ENCODE results near the gene MCMBP.

Gene MCMBP

GRCh38 chr10:119826771-119827170 lies 45.9 kb downstream of the MCMBP start:
- TF ChIP-seq CTCF (IDR thresholded peaks at IDR 0.05; ENCODE audit: low read length) (no peak), EZH2 (IDR thresholded peaks at IDR 0.05; ENCODE audit: borderline replicate concordance, low read length) (no peak)
- Histone ChIP-seq H3K27me3 (ENCODE audit: insufficient read depth, low read length) (no peaks in the 10 kb centered on the region), H3K4me2 (ENCODE audit: low read length) (no peak overlapping the region), H3K9ac (ENCODE audit: low read length) (no peak overlapping the region), H3K79me2 (ENCODE audit: insufficient read depth, low read length) (no peaks in the 10 kb centered on the region), H4K20me1 (ENCODE audit: insufficient read depth, low read length) (no peaks in the 10 kb centered on the region), H2AFZ (ENCODE audit: low read length) (no peak overlapping the region), H3K9me3 (ENCODE audit: low read length) (no peaks in the 10 kb centered on the region), H3K4me1 (ENCODE audit: insufficient read depth, low read length, severe bottlenecking) (no peaks in the 10 kb centered on the region), H3K27ac (ENCODE audit: low read depth, low read length, poor library complexity, severe bottlenecking) (no peak overlapping the region), H3K36me3 (ENCODE audit: insufficient read depth, low read length) (peaks cover 53% of the 10 kb centered on the region), H3K4me3 (ENCODE audit: low read depth, low read length, poor library complexity, severe bottlenecking) (no peak overlapping the region), H3F3A (ENCODE audit: insufficient read depth, low read length) (no peaks in the 10 kb centered on the region), H3K9me2 (ENCODE audit: low read depth, low read length) (no peaks in the 10 kb centered on the region)

- TF ChIP-seq EZH2 (IDR thresholded peaks at IDR 0.05; ENCODE audit: borderline replicate concordance, low read length), result no peak
- TF ChIP-seq CTCF (IDR thresholded peaks at IDR 0.05; ENCODE audit: low read length), result no peak
- Histone ChIP-seq H3K27me3 (ENCODE audit: insufficient read depth, low read length) (no peaks in the 10 kb centered on the region), H3K79me2 (ENCODE audit: insufficient read depth, low read length) (no peaks in the 10 kb centered on the region), H3K4me2 (ENCODE audit: low read length) (no peak overlapping the region), H3K27ac (ENCODE audit: low read depth, low read length, poor library complexity, severe bottlenecking) (no peak overlapping the region), H3K9me2 (ENCODE audit: low read depth, low read length) (no peaks in the 10 kb centered on the region), H4K20me1 (ENCODE audit: insufficient read depth, low read length) (no peaks in the 10 kb centered on the region), H3K4me3 (ENCODE audit: low read depth, low read length, poor library complexity, severe bottlenecking) (no peak overlapping the region), H3F3A (ENCODE audit: insufficient read depth, low read length) (no peaks in the 10 kb centered on the region), H3K9me3 (ENCODE audit: low read length) (no peaks in the 10 kb centered on the region), H3K9ac (ENCODE audit: low read length) (no peak overlapping the region), H3K4me1 (ENCODE audit: insufficient read depth, low read length, severe bottlenecking) (no peaks in the 10 kb centered on the region), H3K36me3 (ENCODE audit: insufficient read depth, low read length) (peaks cover 30% of the 10 kb centered on the region), H2AFZ (ENCODE audit: low read length) (no peak overlapping the region)
Observed at GRCh38 chr10:119824299-119824698, 48.3 kb downstream of the MCMBP start.

- H3K9me2 ChIP-seq (ENCODE audit: low read depth, low read length), result no peaks in the 10 kb centered on the region
- no peaks in the 10 kb centered on the region for H4K20me1 ChIP-seq (ENCODE audit: insufficient read depth, low read length)
- no peaks in the 10 kb centered on the region for H3K27me3 ChIP-seq (ENCODE audit: insufficient read depth, low read length)
- H3K79me2 ChIP-seq (ENCODE audit: insufficient read depth, low read length), result no peaks in the 10 kb centered on the region
- no peak overlapping the region for H2AFZ ChIP-seq (ENCODE audit: low read length)
- H3K36me3 ChIP-seq (ENCODE audit: insufficient read depth, low read length), result no peaks in the 10 kb centered on the region
- H3K9me3 ChIP-seq (ENCODE audit: low read length), result no peaks in the 10 kb centered on the region
- H3K27ac ChIP-seq (ENCODE audit: low read depth, low read length, poor library complexity, severe bottlenecking), result no peak overlapping the region
- no peak overlapping the region for H3K4me2 ChIP-seq (ENCODE audit: low read length)
- no peak overlapping the region for H3K9ac ChIP-seq (ENCODE audit: low read length)
- H3F3A ChIP-seq (ENCODE audit: insufficient read depth, low read length), result no peaks in the 10 kb centered on the region
- no peak overlapping the region for H3K4me3 ChIP-seq (ENCODE audit: low read depth, low read length, poor library complexity, severe bottlenecking)
- TF ChIP-seq CTCF (IDR thresholded peaks at IDR 0.05; ENCODE audit: low read length), result no peak
- no peak for TF ChIP-seq EZH2 (IDR thresholded peaks at IDR 0.05; ENCODE audit: borderline replicate concordance, low read length)
- no peaks in the 10 kb centered on the region for H3K4me1 ChIP-seq (ENCODE audit: insufficient read depth, low read length, severe bottlenecking)
Observed at GRCh38 chr10:119821182-119821581, 51.5 kb downstream of the MCMBP start.

All from OCI-LY1 (cell line).